Measurements from ENCODE around the gene CNR1.

Gene CNR1

GRCh38 chr6:88165087-88165843 is 882 bp downstream of the CNR1 start:
- Mint-ChIP-seq H3K27me3 (ENCODE audit: low read depth) (peaks cover 69% of the 10 kb centered on the region), H3K36me3 (ENCODE audit: low read depth) (peaks cover 3% of the 10 kb centered on the region), H3K27ac (no peak overlapping the region), H3K4me1 (ENCODE audit: low read depth) (peaks cover 10% of the 10 kb centered on the region), H3K4me3 (peak overlapping the region; percentile 41), H3K9me3 (no peaks in the 10 kb centered on the region)

- H3K27me3 Mint-ChIP-seq (ENCODE audit: low read depth): peaks cover 57% of the 10 kb centered on the region
- peaks cover 3% of the 10 kb centered on the region for H3K36me3 Mint-ChIP-seq (ENCODE audit: low read depth)
- H3K4me3 Mint-ChIP-seq: no peak overlapping the region
- H3K27ac Mint-ChIP-seq: no peak overlapping the region
- peaks cover 10% of the 10 kb centered on the region for H3K4me1 Mint-ChIP-seq (ENCODE audit: low read depth)
- H3K9me3 Mint-ChIP-seq: no peaks in the 10 kb centered on the region
These were observed 2.1 kb downstream of the CNR1 start for GRCh38 chr6:88164061-88164460.

DNA sequence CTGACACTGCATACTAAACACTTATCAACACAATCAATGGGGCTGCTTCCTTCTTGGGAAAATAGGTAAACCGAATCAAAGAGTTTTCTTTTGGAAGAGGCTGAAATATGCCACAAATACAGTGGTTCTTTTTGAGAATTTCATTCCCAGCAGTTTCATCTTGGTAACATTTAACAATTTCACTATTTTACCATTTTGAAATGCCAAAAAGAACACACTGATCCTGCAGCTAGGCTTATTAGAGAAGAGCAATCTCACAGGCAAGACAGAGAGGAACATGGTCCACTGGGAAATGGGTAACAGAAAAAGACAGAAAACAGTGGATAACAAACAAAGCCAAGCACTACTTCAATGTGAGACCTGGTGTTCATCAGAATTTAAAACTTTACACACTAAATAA is 2.5 kb downstream of the CNR1 start:
- no peak overlapping the region for H3K4me3 Mint-ChIP-seq
- H3K9me3 Mint-ChIP-seq: no peaks in the 10 kb centered on the region
- peaks cover 53% of the 10 kb centered on the region for H3K27me3 Mint-ChIP-seq (ENCODE audit: low read depth)
- H3K27ac Mint-ChIP-seq: no peak overlapping the region
- H3K36me3 Mint-ChIP-seq (ENCODE audit: low read depth): peaks cover 3% of the 10 kb centered on the region
- peaks cover 10% of the 10 kb centered on the region for H3K4me1 Mint-ChIP-seq (ENCODE audit: low read depth)

DNA sequence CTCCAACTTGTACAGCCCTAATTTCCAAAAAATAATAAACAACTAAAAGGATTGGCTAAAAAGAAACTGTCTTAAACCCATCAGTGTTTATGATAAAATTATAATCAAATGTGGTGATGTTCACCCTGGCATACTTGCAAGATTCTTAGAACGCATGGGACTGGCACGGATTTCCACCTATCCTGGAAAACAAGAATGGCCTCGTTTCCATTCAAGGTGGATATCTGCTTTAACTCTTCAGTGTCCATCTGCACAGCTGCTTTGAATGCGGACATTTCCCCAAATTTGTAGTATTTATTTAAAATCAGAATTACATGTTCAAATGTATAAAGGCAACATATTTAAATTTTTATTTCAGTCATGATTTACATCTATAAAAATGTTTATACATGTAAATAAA is 4.2 kb downstream of the CNR1 start:
- H3K27me3 Mint-ChIP-seq (ENCODE audit: low read depth): peaks cover 42% of the 10 kb centered on the region
- H3K9me3 Mint-ChIP-seq: no peaks in the 10 kb centered on the region
- H3K36me3 Mint-ChIP-seq (ENCODE audit: low read depth): peaks cover 3% of the 10 kb centered on the region
- H3K4me1 Mint-ChIP-seq (ENCODE audit: low read depth): peaks cover 6% of the 10 kb centered on the region
- H3K27ac Mint-ChIP-seq: no peak overlapping the region
- H3K4me3 Mint-ChIP-seq: no peak overlapping the region

DNA sequence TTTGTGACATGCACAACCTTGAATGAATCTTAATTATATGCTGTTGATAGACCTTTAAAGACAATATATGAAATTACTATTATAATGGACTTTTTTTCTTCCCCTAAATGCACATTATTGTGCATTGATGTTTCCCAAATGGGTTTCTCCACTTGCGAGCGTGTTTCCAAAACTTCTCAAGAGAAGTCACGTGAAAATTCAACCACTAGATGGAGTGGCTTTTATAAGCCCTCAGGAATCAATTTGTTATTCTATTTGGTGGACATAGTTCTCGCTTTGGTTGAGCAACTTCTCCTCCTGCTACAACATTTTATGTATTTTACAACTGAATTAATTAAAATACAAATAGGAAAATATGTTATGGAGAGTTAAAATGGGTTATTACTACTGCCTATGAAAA is 9.0 kb downstream of the CNR1 start:
- Mint-ChIP-seq H3K27me3 (ENCODE audit: low read depth) (peaks cover 11% of the 10 kb centered on the region), H3K27ac (no peak overlapping the region), H3K36me3 (ENCODE audit: low read depth) (no peaks in the 10 kb centered on the region), H3K4me1 (ENCODE audit: low read depth) (no peaks in the 10 kb centered on the region), H3K9me3 (no peaks in the 10 kb centered on the region), H3K4me3 (no peak overlapping the region)

- Mint-ChIP-seq H3K27me3 (ENCODE audit: low read depth) (no peaks in the 10 kb centered on the region), H3K9me3 (no peaks in the 10 kb centered on the region), H3K4me3 (no peak overlapping the region), H3K27ac (no peak overlapping the region), H3K4me1 (ENCODE audit: low read depth) (no peaks in the 10 kb centered on the region), H3K36me3 (ENCODE audit: low read depth) (no peaks in the 10 kb centered on the region)
These were observed 20.7 kb downstream of the CNR1 start for GRCh38 chr6:88145298-88145963.

DNA sequence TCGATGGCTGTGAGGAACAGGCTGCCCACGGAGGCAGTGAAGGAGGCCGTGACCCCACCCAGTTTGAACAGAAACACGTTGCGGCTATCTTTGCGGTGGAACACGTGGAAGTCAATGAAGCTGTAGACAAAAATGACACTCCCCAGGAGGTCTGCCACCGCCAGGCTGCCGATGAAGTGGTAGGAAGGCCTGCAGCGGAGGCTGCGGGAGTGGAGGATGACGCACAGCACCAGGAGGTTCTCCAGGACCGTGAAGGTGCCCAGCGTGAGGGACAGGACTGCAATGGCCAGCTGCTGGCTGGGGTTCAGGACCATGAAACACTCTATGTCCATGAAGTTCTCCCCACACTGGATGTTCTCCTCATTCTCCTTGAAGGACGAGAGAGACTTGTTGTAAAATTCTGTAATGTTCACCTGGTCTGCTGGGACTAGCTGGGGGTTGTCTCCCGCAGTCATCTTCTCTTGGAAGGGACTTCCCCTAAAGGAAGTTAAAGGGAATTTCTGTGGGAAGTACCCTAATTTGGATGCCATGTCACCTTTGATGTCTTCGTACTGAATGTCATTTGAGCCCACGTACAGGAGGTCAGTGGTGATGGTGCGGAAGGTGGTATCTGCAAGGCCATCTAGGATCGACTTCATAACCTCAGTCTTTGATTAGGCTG is 21.4 kb downstream of the CNR1 start:
- Mint-ChIP-seq H3K9me3 (no peaks in the 10 kb centered on the region), H3K27ac (no peak overlapping the region), H3K27me3 (ENCODE audit: low read depth) (no peaks in the 10 kb centered on the region), H3K4me1 (ENCODE audit: low read depth) (no peaks in the 10 kb centered on the region), H3K4me3 (no peak overlapping the region), H3K36me3 (ENCODE audit: low read depth) (no peaks in the 10 kb centered on the region)

- Mint-ChIP-seq H3K4me3 (no peak overlapping the region), H3K27ac (no peak overlapping the region), H3K36me3 (ENCODE audit: low read depth) (no peaks in the 10 kb centered on the region), H3K4me1 (ENCODE audit: low read depth) (no peaks in the 10 kb centered on the region), H3K9me3 (no peaks in the 10 kb centered on the region), H3K27me3 (ENCODE audit: low read depth) (no peaks in the 10 kb centered on the region)
These were observed 22.6 kb downstream of the CNR1 start for GRCh38 chr6:88143421-88144157.

DNA sequence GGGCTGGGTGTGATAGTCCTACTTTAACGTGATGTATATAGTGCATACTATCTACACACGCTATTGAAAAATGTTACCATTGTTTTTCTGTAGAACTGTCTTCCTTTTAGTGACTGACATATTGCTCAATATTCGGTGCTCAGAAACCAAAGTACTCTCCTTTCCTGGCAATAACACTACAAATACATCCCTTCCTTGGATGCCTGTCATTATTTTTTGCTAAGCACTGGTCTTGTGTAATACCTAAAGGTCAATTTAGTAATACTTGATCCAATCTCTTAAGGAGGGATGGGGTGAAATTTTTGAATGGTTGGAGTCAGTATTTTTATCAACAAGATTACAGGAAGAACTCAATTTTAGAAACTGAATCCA is 23.9 kb downstream of the CNR1 start:
- Mint-ChIP-seq H3K4me1 (ENCODE audit: low read depth) (no peaks in the 10 kb centered on the region), H3K36me3 (ENCODE audit: low read depth) (no peaks in the 10 kb centered on the region), H3K4me3 (no peak overlapping the region), H3K27ac (no peak overlapping the region), H3K9me3 (no peaks in the 10 kb centered on the region), H3K27me3 (ENCODE audit: low read depth) (no peaks in the 10 kb centered on the region)

DNA sequence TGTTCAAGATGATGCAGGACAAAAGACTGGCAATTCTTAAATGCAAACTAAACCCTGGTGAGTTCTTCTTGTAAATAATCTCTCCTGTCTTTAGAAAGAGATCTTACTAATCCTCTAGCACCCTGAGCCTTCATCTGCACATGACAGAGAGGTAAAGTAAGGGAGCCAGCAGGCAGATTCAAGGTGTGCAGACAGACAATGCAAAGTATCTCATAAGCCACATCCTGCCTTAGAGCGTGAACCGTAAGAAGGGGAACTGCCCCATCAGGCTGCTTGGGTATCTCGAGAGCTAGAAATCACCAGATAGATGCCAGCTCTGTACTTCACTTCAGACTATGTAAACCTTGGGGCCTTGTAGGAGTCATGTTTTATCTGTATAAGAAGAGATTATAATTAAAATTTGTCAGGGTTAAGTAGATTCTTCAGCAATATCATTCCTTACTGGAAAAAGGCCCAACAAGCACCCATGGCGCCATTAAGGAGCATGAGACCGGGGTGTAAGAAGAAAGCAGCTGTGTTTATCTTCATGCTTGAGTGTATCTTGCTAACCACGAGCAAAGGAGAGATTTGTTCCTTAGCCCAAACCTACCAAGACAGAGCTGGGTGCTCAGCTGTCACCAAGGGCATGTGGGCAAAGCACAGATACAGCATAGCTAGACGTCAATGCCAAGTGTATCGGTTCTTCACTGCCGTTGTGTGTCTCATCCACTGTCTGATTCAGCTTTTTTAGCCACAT is 24.4 kb downstream of the CNR1 start:
- Mint-ChIP-seq H3K4me1 (ENCODE audit: low read depth) (no peaks in the 10 kb centered on the region), H3K9me3 (no peaks in the 10 kb centered on the region), H3K36me3 (ENCODE audit: low read depth) (no peaks in the 10 kb centered on the region), H3K27me3 (ENCODE audit: low read depth) (no peaks in the 10 kb centered on the region), H3K4me3 (no peak overlapping the region), H3K27ac (no peak overlapping the region)

DNA sequence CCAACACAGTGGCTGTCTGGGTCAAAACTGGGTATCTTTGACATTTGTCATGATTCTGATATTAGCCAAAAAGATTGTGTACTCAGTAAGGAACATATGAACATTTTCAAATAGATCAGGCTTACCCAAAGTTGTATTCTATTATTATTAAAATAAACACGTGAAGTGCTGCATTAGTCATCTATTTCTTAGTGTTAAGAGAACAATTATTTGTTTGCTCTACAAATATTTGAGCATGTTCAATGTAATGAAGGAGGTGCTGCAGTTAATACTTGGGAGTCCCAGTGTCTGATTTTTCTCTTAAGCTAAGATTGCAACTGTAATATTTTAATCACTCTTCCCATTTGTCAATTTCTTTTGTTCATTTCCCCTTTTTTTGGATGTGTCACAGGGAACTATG is 28.2 kb downstream of the CNR1 start:
- Mint-ChIP-seq H3K4me1 (ENCODE audit: low read depth) (no peaks in the 10 kb centered on the region), H3K36me3 (ENCODE audit: low read depth) (no peaks in the 10 kb centered on the region), H3K27me3 (ENCODE audit: low read depth) (no peaks in the 10 kb centered on the region), H3K4me3 (no peak overlapping the region), H3K9me3 (no peaks in the 10 kb centered on the region), H3K27ac (no peak overlapping the region)

GRCh38 chr6:88135578-88136114 is 30.5 kb downstream of the CNR1 start:
- no peaks in the 10 kb centered on the region for H3K9me3 Mint-ChIP-seq
- no peaks in the 10 kb centered on the region for H3K36me3 Mint-ChIP-seq (ENCODE audit: low read depth)
- no peak overlapping the region for H3K4me3 Mint-ChIP-seq
- no peak overlapping the region for H3K27ac Mint-ChIP-seq
- no peaks in the 10 kb centered on the region for H3K4me1 Mint-ChIP-seq (ENCODE audit: low read depth)
- no peaks in the 10 kb centered on the region for H3K27me3 Mint-ChIP-seq (ENCODE audit: low read depth)

DNA sequence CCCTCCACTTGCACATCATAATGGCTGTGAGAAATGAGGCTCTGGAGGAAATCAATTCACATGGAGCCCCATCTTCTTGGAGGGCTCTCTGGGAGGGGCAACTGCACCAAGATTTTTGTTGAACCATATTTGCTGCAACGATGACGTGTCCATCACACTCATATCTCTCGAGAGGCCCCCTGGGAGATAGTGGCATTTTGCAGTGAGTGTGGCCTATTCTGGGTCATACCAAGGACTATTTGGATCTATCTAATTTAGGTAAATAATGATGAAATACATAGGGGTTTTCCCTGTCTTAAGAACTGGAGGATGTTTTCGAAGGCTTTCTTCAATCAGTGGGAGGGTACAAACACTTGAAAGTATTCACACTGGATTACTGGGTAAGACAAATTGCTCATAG is 31.6 kb downstream of the CNR1 start:
- no peak overlapping the region for H3K27ac Mint-ChIP-seq
- H3K36me3 Mint-ChIP-seq (ENCODE audit: low read depth): no peaks in the 10 kb centered on the region
- H3K9me3 Mint-ChIP-seq: no peaks in the 10 kb centered on the region
- H3K27me3 Mint-ChIP-seq (ENCODE audit: low read depth): no peaks in the 10 kb centered on the region
- H3K4me3 Mint-ChIP-seq: no peak overlapping the region
- H3K4me1 Mint-ChIP-seq (ENCODE audit: low read depth): no peaks in the 10 kb centered on the region

- no peaks in the 10 kb centered on the region for H3K9me3 Mint-ChIP-seq
- no peak overlapping the region for H3K27ac Mint-ChIP-seq
- no peaks in the 10 kb centered on the region for H3K4me1 Mint-ChIP-seq (ENCODE audit: low read depth)
- H3K4me3 Mint-ChIP-seq: no peak overlapping the region
- H3K27me3 Mint-ChIP-seq (ENCODE audit: low read depth): no peaks in the 10 kb centered on the region
- no peaks in the 10 kb centered on the region for H3K36me3 Mint-ChIP-seq (ENCODE audit: low read depth)
These were observed 32.4 kb downstream of the CNR1 start for GRCh38 chr6:88133718-88134117.
